ENCODE results near the gene UBE2D2. TPM values are rescaled to one million over a fixed set of nuclear protein-coding genes. Genes with fewer than 3 reads are reported as not detected.
A peak's percentile ranks its signal among the peaks of the same experiment; 100 is the strongest.

Gene UBE2D2
- total RNA-seq, 2 donors from 2014 or later: 315 to 342 TPM

DNA sequence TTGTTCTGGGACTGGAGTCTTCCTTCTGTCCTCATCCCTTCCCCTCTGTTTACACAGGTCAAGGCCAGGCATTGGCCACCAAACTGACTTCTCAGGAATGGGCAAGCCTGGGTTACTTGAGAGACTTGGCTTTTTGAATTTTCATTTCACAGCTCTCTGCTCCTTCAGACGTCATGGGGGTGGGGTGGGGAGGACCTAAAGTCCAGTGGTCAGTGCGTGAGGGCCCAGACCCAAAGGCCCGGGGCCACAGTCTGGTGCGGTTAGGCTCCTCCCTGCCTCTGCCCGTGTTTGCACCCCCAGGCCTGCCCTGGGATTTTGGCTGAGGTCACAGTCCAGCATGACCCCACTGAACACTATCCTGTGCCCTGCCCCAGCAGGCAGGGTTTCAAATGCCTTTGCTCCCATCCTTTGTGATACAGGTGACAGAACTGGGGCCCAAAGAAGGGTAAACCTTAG, 82.9 kb downstream of the UBE2D2 start:
- H3K27ac Mint-ChIP-seq: no peak overlapping the region
- no peaks in the 10 kb centered on the region for H3K9me3 Mint-ChIP-seq
- no peak for ATAC-seq (replicated peaks in 1 of 2)
- DNase-seq: no peak
- H3K36me3 Mint-ChIP-seq (ENCODE audit: insufficient read depth in 2 of 2): no peaks in the 10 kb centered on the region
- H3K4me3 Mint-ChIP-seq: no peak overlapping the region
- peaks cover 32% of the 10 kb centered on the region for H3K27me3 Mint-ChIP-seq (ENCODE audit: low read depth)
- H3K4me1 Mint-ChIP-seq (ENCODE audit: low read depth): peaks cover 6% of the 10 kb centered on the region

DNA sequence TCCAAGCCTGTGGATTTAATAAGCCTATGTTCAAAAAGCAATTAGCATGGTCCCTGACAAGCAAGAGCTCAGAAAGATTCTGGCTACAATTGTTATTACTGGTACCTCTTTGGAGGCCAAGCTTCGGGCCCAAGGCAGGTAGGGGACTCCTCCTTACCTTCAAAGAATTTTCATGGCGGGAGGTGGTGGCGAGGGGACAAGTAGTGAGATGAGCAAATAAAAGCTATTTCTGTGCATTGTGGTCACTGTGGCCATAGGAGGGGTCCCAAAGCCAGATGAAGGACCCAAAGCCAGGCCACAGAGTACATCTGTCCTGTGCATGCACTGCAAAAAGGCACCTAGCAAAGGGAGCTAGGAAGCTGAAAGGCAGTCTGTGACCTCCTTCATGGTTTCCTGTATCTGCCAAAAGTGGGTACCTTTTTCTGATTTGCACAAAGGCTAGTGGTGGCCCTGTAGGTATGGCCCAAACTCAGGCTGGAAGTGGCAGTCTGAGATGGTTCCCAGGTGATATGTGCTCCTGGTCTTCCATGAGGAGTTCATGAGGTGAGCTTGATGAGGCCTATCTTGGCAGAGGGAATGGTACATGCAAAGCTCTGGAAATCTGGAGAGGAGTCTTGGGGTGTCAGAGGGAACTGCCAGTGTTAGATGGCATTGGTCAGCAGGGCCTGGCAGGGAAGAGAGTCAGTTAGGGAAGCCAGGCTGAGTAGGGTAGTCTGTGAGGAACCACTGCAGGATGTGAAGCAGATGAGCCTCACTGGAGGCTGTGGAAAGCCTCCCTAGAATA, 83.7 kb downstream of the UBE2D2 start:
- Mint-ChIP-seq H3K4me3 (no peak overlapping the region), H3K9me3 (no peaks in the 10 kb centered on the region), H3K36me3 (ENCODE audit: insufficient read depth in 2 of 2) (peaks cover 0 to 1% of the 10 kb centered on the region in 2 donors), H3K27me3 (ENCODE audit: low read depth) (peaks cover 38% of the 10 kb centered on the region), H3K27ac (no peak overlapping the region), H3K4me1 (ENCODE audit: low read depth) (peaks cover 13% of the 10 kb centered on the region)
- DNase-seq (no peak), ATAC-seq (replicated peaks in 1 of 2) (no peak)

DNA sequence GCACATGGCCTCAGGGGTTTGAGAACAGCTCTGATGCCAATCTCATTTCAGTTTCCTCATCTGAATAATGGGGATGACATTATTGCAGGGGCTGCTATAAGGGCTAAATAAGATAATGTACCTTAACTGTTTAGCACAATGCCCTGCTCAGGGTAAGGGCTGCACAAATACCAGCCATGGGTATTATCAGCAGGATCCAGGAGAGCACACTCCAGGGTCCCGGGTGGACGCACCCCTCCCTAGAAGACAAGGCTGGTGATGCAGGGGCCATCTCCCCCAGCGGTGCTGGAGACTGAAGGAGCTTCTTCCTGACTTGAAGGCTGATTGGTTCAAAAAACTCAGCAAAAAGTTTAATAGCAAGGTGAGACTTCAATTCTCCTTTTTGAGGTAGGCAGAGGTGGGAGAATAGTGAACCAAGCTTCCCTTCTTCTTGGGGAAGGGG, 84.3 kb downstream of the UBE2D2 start:
- Mint-ChIP-seq H3K27ac (no peak overlapping the region), H3K27me3 (ENCODE audit: low read depth) (peaks cover 42% of the 10 kb centered on the region), H3K36me3 (ENCODE audit: insufficient read depth in 2 of 2) (peaks cover 0 to 1% of the 10 kb centered on the region in 2 donors), H3K4me3 (no peak overlapping the region), H3K4me1 (ENCODE audit: low read depth) (peaks cover 16% of the 10 kb centered on the region), H3K9me3 (no peaks in the 10 kb centered on the region)
- no peak for ATAC-seq (replicated peaks in 1 of 2)
- no peak for DNase-seq

DNA sequence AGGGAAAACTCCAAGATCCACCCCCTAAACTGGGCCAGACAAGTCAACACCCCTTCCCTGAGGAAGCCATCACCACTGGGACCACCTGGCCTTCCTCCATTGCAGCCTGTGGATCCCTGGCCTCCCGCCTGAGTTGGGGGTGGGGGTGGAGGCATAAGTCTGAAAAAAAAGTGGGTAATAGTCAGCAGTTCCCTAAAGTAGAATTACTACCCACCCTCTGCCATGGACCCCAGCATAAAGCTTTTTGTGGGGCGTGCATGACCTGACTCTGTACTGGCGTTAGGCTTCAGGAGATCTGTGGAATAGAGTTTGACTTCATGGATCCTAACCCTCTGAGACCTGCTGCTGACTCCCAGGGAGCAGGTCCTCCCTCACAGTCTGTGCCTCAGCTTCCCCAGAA, 85.0 kb downstream of the UBE2D2 start:
- H3K9me3 Mint-ChIP-seq: no peaks in the 10 kb centered on the region
- H3K4me1 Mint-ChIP-seq (ENCODE audit: low read depth): peaks cover 19% of the 10 kb centered on the region
- peaks cover 48% of the 10 kb centered on the region for H3K27me3 Mint-ChIP-seq (ENCODE audit: low read depth)
- peaks cover 0 to 1% of the 10 kb centered on the region in 2 donors for H3K36me3 Mint-ChIP-seq (ENCODE audit: insufficient read depth in 2 of 2)
- H3K4me3 Mint-ChIP-seq: no peak overlapping the region
- no peak overlapping the region for H3K27ac Mint-ChIP-seq
- ATAC-seq (replicated peaks in 1 of 2) (no peak), DNase-seq (no peak)

DNA sequence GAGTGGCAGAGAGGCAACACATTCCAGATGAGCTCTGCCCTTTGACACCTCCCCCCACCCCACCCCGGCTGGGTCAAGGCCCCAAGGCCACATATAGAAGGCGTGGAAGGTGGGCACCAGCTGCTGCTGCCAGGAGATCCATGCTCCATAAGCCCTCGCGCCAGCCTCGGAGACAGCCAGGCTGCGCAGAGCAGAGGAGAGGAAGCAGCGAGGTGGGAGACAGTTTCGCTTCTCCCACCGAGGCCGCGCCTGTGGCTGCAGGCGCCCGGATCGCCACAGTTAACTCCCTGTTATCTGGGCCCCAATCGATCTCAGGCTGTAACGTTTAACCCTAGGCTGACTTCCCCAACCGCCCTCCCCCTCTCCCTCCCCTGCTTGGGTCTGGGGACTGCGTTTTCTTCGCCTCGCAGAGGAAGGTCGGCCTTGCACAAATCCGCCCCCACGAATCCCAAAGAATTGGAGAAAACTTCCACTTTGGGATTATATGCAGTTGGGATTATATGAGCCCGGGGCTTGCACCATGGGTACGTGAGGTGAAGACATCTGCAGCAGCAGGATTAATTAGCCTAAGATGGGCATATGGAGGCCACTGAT, 85.9 kb downstream of the UBE2D2 start:
- peaks cover 28% of the 10 kb centered on the region for H3K4me1 Mint-ChIP-seq (ENCODE audit: low read depth)
- peaks cover 57% of the 10 kb centered on the region for H3K27me3 Mint-ChIP-seq (ENCODE audit: low read depth)
- peaks cover 0 to 1% of the 10 kb centered on the region in 2 donors for H3K36me3 Mint-ChIP-seq (ENCODE audit: insufficient read depth in 2 of 2)
- no peaks in the 10 kb centered on the region for H3K9me3 Mint-ChIP-seq
- DNase-seq (no peak), ATAC-seq (replicated peaks in 1 of 2) (no peak)
- peak overlapping the region; percentile 43 to 78 for H3K4me3 Mint-ChIP-seq
- H3K27ac Mint-ChIP-seq: no peak overlapping the region

DNA sequence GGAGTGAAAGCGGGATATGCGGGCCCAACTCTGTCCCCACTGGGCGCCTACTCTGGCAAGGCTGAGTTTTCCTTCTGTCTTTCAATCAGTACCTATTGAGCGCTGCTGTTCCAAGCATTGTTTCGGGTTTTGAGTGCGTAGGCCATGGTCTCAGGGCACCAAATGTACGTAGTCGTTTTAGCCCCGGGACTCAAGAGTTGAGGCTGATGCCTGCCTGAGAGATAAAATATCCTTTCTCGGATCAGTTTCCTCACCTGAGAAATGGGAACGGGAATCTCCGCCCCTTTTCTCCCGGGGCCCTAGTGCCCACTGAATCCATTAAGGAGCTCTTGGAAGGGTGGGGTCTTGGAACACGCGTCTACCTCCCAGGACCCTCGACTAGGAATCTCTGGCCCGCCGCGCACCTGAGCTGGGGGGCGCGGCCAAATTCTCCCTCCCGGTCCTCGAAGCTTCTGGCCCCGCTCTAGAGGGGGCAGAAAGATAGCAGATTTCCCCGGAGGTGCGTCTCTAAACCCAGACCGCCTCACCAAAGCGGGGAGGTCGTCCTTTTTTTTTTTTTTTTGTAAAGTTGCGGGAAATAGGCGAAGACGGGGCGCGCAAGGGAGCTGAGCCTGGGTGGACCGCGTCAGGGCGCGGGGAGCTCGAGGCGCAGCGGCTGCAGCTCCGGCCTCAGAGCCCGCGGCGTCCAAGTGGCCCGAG, 86.5 kb downstream of the UBE2D2 start:
- H3K4me1 Mint-ChIP-seq (ENCODE audit: low read depth): peaks cover 34% of the 10 kb centered on the region
- peaks cover 64% of the 10 kb centered on the region for H3K27me3 Mint-ChIP-seq (ENCODE audit: low read depth)
- ATAC-seq (replicated peaks in 1 of 2) (no peak), DNase-seq (peak in 1 of 2 donors; percentile 2)
- peaks cover 0 to 1% of the 10 kb centered on the region in 2 donors for H3K36me3 Mint-ChIP-seq (ENCODE audit: insufficient read depth in 2 of 2)
- no peaks in the 10 kb centered on the region for H3K9me3 Mint-ChIP-seq
- no peak overlapping the region for H3K27ac Mint-ChIP-seq
- peak overlapping the region; percentile 54 to 78 for H3K4me3 Mint-ChIP-seq

DNA sequence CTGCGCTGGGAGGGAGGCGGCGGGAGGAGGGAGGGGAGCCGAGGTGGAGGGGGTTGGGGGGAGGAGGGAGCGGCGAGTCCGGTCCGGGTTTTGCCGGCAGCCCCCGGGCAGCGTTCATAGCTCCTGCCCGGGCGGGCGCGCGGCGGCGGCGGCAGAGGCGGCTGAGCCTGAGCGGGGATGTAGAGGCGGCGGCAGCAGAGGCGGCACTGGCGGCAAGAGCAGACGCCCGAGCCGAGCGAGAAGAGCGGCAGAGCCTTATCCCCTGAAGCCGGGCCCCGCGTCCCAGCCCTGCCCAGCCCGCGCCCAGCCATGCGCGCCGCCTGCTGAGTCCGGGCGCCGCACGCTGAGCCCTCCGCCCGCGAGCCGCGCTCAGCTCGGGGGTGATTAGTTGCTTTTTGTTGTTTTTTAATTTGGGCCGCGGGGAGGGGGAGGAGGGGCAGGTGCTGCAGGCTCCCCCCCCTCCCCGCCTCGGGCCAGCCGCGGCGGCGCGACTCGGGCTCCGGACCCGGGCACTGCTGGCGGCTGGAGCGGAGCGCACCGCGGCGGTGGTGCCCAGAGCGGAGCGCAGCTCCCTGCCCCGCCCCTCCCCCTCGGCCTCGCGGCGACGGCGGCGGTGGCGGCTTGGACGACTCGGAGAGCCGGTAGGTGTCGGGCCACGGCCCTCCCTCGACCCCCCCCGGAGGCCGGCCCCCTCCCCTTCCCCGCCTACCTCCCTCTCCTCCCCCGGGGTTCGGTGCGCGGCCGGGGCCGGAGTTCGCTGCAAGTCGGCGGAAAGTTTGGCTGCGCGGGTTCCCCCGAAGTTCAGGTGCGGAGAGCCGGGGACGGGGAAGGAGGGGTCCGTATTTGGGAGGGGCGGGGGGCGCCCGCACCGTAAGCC, 87.3 kb downstream of the UBE2D2 start, which contains the start of gene CXXC5:
Gene CXXC5 (plus strand): TSS at position 145 of the 877 bp plus-strand sequence. CDS start 32,175 bp downstream, outside the sequence.
- Mint-ChIP-seq H3K27me3 (ENCODE audit: low read depth) (peaks cover 71% of the 10 kb centered on the region), H3K9me3 (no peaks in the 10 kb centered on the region), H3K4me3 (peak within 1 kb of the TSS; percentile 92 to 93), H3K4me1 (ENCODE audit: low read depth) (peaks cover 42% of the 10 kb centered on the region), H3K27ac (no peak within 1 kb of the TSS), H3K36me3 (ENCODE audit: insufficient read depth in 2 of 2) (peaks cover 0 to 1% of the 10 kb centered on the region in 2 donors)
- peak; percentile 54 for ATAC-seq (replicated peaks in 1 of 2)
- peak; percentile 71 to 78 for DNase-seq

DNA sequence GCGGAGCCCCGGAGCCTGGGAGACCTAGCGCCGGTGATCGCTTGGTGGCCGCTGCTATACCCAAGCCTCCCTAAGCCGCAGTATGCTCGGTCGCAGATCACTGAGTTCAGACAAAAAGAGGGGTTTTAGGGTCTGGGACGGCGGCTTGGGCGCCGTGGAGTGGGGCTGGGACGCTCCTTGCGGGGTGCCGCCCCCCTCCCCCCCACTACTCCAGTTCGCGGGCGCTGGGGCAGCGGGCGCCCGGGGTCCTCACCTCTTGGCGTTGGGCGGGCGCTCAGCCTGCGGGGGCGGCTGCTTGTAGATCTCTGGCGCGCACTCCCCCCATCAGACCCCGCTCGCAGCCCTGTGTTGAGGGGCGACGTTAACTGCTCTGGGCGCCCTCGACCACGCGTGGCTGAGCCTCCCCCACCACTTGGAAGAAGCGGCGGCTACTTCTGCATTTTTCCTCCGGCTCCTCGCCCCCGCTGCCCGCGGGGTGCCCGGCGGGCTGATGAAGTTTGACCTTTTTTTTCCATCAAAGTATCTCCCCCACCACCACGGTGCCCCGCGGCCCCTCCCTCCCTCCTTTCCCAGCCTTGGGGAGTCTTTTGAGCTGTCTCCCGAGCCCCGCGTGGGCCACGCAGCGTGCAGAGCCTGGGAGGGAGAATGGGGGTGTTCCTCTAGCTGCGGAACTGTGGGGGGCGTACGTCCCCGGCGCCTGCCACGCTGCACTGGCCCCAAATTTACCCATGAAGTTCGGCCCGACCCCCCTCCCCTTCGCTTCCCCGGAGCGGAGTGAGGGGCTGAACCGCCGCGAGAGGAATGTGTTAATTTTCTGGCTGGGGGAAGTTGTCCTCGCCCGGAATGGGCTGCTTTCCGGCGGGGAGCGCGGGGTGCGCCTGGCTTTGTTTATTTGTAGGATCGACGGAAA, 88.2 kb downstream of the UBE2D2 start:
- DNase-seq (peak; percentile 25 to 37), ATAC-seq (replicated peaks in 1 of 2) (peak; percentile 24 to 25)
- Mint-ChIP-seq H3K4me3 (peak overlapping the region; percentile 92 to 93), H3K27ac (no peak overlapping the region), H3K36me3 (ENCODE audit: insufficient read depth in 2 of 2) (peaks cover 0 to 1% of the 10 kb centered on the region in 2 donors), H3K4me1 (ENCODE audit: low read depth) (peaks cover 45% of the 10 kb centered on the region), H3K9me3 (no peaks in the 10 kb centered on the region), H3K27me3 (ENCODE audit: low read depth) (peaks cover 80% of the 10 kb centered on the region)

DNA sequence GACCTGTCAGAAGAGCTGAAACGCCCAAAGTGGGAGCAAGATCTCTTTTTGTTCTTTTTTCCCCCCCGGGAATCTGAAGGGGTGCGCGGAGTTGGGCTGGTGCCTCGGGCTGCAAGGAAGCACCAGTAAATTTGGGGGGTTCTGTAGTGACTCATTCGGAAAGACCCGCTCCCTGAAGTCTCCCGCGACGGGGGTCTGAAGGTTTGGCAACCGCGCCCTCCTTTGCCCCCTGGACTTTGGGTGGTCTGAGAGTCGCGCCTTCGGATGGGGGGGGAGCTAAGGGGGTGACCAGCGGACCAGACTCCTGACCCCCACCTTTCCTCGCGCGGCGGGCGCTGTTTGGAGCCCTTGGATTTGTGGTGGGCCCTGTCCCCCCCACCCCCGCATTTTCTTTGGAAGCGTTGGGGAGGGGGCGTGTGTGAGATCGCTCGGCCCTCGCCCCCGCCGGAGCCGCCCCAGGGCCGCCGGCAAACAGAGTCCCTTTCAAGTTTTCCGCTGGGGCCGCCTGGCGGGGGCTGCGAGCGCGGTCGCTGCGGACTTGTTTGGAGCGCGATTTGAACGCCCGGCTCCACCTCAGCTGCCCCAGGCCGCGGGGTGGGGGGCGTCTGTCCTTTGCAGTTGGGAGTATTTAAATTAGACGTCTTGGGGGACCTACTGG, 89.0 kb downstream of the UBE2D2 start:
- H3K27me3 Mint-ChIP-seq (ENCODE audit: low read depth): peaks cover 79% of the 10 kb centered on the region
- DNase-seq (peak in 1 of 2 donors; percentile 46), ATAC-seq (replicated peaks in 1 of 2) (no peak)
- H3K4me1 Mint-ChIP-seq (ENCODE audit: low read depth): peaks cover 45% of the 10 kb centered on the region
- H3K4me3 Mint-ChIP-seq: peak overlapping the region; percentile 92 to 93
- peaks cover 0 to 1% of the 10 kb centered on the region in 2 donors for H3K36me3 Mint-ChIP-seq (ENCODE audit: insufficient read depth in 2 of 2)
- no peaks in the 10 kb centered on the region for H3K9me3 Mint-ChIP-seq
- no peak overlapping the region for H3K27ac Mint-ChIP-seq

DNA sequence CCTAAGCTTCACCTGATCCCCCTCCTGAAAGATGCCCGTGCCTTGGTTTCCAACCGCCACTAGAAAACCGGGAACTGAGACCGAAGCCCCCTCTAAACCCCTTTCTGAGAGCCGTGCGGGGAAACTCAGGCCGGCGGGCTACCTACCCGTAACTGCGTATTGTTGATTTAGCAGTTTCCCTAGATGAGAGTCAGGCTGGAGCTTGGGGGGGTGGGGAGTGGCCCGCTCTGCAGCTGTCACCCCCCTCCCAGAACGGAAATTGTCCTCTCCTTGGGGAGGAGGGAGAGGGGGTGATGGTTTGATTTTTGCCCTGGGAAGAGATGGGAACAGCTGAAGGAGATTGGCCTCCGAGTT, 89.5 kb downstream of the UBE2D2 start:
- peaks cover 45% of the 10 kb centered on the region for H3K4me1 Mint-ChIP-seq (ENCODE audit: low read depth)
- no peak overlapping the region for H3K27ac Mint-ChIP-seq
- H3K27me3 Mint-ChIP-seq (ENCODE audit: low read depth): peaks cover 74% of the 10 kb centered on the region
- DNase-seq: no peak
- no peaks in the 10 kb centered on the region for H3K9me3 Mint-ChIP-seq
- peaks cover 0 to 1% of the 10 kb centered on the region in 2 donors for H3K36me3 Mint-ChIP-seq (ENCODE audit: insufficient read depth in 2 of 2)
- ATAC-seq (replicated peaks in 1 of 2): no peak
- H3K4me3 Mint-ChIP-seq: peak overlapping the region; percentile 61 to 93

DNA sequence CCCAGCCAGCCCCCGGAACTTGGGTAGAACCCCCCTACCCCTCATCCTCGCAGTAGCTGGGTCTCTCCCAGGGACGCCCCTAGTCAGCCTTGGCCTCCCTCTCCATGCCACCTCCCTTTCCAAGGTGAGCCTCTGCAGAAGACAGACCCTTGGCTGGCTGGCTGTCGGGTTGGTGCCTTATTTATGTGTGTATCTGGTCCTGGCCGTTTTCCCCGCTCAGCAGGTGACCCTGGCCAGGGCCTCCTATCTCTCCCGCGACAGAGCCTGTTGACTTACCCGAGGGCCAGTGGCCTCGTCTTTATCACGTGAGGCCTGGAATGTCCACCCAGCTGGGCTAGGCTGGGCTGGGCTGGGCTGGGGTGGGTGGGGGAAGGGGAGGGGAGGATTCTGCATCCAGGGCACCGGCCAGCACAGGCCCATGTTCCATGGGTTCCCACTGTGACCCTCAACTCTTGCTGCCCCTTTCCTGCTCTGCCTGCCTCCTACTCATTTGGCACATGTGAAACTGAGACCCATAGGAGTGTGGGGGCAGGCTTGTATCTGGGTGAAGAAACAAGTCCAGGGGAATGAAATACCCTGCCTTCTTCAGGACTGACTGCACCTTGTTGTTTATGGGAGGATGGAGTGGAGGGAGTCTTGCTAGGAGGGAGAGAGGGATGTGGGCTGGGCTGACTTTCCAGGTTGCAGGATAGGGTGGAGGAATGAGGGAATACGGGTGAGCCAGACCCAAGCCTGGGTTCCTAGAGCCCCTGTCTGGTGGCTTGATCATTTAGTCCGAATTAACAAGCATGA, 90.1 kb downstream of the UBE2D2 start:
- Mint-ChIP-seq H3K36me3 (ENCODE audit: insufficient read depth in 2 of 2) (peaks cover 0 to 1% of the 10 kb centered on the region in 2 donors), H3K9me3 (no peaks in the 10 kb centered on the region), H3K4me1 (ENCODE audit: low read depth) (peaks cover 45% of the 10 kb centered on the region), H3K27ac (no peak overlapping the region), H3K27me3 (ENCODE audit: low read depth) (peaks cover 68% of the 10 kb centered on the region), H3K4me3 (peak overlapping the region; percentile 17 to 93)
- DNase-seq (no peak), ATAC-seq (replicated peaks in 1 of 2) (no peak)
